Measurements from ENCODE around the gene PLOD3.

PLOD3 gene

DNA sequence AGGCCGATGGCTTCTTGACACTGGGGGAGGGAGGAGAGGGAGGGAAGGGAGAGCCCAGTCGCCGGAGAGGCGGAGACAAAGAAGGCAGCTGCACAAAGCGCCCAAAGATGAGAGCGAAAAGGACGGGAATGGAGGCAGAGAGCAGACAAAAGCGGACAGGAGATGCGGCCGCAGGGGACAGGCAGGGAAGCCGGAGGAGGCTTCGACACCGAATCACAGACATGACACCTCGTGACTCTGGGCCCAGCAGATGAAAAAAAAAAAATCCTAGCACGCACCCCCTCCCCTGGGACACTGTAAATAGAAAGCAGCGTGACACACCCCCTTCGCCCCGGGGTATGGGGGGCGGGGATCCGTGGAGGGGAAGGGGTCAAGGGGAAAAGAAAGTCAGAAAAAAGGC, 38.3 kb downstream of the PLOD3 start:
- DNase-seq: no peak

DNA sequence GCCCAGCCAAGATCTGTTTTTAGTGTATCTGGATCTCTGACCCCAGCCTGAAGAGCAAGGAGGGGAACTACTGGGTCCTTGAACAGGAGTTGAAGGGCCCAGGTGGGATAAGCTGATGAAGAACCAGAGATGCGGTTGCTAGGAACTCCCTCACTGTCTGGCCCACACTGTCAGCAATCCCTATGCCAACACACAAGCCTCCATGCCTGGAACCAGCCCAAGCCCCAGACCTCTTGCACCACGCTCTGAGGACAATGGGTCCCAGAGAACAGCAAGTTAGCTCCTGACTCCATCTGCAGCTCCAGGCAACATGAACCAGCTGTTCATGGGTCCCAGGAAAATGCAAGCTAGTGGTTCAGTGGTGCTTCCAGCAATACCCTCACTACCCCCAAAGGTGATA, 39.7 kb downstream of the PLOD3 start:
- DNase-seq: no peak

DNA sequence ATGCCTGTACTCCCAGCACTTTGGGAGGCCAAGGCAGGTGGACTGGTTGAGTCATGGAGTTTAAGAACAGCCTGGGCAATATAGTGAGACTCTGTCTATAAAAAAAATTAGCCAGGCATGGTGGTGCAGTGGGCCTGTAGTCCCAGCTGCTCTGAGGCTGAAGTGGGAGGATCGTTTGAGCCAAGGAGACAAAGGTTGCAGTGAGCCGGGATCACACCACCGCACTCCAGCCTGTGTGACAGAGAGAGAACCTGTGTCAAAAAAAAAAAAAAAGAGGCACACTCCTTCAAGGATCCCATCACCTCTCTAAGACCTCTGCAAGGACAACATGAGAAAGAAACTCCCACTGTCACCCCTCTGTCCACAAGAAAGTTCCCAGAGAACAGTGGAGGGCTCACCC, 41.7 kb downstream of the PLOD3 start:
- DNase-seq: no peak

DNA sequence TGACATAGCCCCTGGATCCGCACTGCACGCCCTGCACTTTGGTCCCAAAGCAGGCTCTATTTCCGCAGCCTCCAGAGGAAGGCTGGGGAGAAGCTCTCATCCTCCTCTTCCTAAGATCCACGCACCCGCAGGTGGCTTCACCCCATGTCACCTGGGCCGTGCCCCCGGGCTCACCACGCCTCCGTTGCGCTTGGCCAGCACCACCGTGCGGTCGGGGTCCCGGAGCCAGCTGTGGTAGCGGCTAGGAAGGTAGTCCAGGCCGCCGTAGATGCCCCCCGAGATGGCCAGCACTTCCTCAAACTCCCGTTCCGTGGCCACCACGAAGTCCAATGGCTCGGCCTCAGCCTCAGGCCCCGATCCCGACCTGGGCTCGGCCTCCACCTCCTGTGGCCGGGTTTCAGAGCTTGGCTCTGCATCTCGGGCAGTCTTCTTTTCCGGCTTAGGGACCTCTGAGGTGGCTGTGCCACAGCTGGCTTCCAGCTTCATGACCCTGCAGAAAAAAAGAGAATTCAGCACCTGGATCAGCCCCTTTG, 43.0 kb downstream of the PLOD3 start:
- no peak for DNase-seq

DNA sequence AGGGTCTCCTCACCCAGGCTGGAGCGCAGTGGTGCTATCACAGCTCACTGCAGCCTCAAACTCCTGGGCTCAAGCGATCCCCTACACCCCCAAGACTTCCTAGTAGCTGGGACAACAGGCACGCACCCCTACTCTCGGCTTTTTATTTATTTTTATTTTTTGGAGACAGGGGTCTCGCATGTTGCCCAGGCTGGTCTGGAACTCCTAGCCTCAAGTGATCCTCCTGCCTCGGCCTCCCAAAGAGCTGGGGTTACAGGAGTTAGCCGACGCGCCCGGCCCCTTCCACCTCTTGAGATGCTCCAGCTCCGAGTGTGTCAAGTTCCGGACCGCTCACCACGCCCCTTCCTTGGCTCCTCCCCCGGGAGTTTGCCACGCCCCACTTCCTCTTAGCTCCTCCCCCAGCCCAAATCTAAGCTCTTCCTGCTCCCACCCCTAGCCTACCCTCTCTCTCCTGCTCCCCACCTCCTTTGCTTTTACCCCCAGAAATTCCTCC, 43.6 kb downstream of the PLOD3 start:
- DNase-seq: peak; percentile 22

DNA sequence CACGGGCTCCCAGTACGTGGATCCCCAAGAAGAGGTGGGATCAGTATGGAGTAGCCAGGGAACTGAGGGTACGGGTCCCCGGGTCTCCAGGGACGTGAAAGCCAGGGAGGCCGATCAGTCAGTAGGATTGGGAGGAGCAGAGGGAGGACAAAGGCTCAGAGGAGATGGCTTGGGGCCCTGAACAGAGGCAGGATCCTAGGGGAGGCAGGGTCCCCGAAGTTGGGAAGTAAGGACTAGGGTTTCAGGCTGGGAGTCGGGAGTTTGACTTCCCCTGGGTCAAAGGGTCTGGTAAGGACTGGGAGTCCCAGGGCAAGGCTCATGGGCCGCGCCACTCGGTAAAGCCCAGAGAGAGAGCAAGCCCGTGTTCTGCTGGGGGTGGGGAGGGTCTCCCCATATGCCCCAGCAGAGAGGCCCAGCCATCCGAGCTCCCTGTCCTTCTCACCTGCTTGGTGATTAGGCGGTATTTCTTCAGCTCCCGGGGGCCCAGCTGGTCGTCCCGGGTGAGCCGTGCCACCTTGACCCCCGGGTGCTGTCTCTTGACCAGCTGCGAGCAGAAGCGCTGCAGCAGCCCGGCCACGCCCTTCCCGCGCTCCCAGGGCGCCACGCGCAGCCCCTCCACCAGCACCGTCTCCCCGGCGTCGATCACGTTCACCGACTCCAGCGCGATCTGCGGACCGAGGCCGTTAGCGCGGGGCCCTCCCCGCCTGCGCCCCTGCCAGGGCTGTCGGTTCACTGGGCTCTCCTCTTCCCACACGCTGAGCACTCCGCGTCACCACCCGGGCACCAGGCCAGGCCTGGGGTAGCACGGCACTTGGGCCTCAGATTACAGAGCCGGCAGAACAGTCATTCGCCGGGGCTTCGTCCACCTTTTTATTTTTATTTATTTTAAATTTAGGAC, 44.3 kb downstream of the PLOD3 start:
- DNase-seq: no peak

DNA sequence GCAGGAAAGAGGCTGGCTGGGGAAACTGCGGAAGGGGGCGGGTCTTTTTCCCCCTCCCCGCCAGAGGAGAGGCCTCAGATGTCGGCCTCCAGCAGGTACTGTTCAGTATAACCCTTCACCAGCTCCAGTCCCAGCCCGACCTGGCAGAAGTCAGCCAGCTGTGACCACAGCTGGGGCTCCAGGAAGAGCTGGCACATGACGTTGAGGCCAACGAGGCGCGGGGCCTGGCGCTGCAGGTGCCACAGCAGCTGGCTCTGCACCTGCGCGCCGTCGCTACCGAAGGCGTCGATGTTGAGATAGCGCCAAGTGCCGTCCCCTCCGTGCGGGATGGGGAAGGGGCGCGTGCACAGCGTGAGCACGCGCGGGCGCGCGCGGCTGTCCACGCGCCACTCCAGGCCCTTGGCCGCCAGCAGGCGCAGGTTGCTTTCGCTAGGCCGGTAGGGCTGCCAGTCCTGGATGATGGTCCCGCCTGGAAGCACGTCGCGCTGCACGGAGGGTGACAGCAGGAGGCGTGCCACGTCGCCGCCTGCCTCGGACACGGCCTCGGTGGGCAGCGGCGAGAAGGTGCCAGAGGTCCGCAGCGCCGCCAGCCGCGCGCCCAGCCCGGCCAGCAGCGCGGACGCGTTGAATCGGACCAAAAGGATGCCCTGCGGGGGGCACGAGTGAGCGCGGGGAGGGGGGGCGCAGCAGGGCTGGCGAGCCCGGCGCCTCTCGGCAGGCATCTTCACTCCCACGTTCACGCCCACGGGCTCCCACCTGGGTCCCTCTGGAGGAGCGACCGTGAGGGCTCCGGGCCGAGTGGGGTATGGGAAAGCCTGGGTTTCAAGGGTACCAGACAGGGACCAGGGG, 45.2 kb downstream of the PLOD3 start:
- no peak for DNase-seq

DNA sequence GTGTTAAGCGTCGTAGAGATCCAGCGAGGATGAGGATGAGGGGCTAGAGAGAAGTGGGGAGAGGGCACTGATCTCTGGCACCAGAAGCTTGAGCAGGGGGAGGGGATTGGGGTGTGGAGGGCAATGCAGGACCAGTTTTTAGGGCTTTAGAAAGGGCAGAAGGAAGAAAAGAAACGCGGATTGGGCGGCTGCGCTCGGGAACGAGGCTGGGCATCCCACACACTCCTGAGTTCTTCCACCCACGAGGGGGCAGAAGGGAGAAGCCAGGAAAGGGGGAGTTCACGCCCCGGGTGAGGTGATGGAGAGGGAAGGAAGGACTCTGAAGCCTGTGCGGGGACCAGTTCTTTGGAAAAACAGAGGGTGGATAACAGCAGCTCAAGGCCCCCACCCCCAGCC, 45.9 kb downstream of the PLOD3 start:
- no peak for DNase-seq

DNA sequence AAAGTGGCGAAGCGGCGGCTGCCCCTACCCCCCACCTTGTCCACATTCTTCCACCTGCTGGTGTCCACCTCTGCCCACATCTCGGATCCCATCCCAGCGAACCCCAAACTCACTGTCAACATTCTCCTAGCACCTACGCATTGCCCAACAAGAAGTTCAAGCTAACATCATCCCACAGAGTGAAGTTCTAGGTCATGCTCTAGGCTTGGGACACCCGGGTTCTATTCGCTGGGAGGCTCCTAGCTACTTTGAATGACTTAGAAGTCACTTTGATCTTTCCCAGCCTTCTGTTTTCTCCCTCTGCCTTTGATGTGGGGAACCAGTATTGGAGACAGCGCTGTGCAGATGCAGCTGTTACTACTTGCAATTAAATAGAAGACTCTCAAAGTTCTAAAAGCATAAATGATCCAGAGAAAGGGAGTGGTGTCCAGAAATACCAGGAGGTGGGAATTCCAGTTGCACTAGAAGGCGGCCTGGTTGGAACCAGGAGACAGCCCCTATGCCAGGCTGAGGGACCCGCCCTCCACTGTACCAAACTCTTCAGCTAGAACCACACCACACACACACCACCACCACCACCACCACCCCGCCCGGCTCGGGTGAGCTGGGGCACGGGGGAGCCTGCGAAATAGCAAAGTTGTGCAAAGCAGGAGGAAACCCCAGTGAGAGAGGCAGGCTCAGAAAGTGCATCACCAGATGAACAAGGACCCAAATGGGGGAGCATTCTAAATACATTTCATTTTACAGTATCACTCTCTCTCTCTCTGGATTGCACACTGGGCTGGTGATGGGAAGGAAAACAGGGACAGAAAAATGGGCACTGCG, 46.6 kb downstream of the PLOD3 start:
- DNase-seq: peak; percentile 7

DNA sequence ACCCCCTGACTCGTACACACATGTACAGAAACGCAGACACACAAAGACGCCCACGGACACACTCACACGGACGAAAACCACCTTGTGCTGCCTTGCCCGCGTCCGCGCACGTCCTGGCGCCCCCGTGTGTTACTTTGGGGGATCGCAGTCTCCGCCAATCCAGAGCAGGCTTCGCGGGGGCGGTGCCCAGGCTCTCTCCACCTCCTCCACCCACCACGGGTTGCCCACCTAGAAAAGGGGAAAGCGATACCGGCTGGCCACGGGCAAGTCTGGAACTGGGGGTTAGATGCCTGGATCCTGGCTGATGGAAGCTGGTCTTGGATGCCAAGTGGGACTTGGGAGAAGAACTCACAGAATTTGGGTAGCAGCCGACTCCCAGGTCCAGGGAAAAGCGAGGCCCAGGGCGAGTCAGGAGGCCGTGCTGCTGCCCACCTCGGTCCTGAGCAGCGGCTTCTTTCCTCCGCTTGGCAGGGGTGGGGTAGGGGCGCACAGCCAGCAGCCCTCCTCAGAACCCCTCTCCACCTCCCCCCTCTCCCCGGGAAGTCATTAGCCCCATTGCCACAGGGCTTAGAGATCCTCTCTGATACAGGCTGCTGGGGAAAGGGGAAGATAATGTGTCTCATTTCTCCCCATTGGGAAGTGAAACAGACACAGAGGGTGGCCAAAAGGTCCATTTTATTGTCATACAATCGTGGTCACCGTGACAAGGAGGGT, 47.4 kb downstream of the PLOD3 start:
- DNase-seq: peak; percentile 76

DNA sequence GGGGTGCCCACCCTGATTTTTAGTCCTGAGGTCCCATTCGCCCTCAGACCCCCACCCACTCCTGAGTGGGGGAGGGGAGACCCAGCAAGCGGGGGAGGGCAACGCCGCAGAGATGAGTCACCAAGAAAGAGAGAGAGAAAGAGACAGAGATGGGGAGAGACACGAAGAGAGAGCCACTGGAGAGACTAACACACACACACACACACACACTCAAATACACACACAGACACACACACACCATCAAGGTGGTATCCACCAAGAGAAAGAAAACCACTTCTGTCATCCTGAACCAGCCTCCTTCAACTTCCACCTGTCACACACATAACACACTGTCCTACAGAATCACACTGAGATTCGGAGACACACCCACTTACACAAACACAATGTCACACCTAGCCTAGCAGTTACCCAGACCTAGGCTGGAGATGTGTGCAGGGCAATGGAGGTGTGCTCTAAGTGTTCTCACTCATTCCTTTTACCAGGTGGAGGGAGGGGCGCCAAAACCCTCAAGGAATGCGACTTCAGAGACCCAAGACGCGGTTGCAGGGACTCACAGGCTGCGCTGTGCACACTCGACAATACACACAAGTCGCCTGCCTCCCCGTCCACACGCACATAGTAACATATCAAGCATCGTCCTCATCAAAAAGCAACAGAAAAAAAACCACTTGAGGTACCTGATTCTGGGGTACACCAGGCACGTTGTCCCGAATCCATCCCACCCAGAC, 48.1 kb downstream of the PLOD3 start:
- no peak for DNase-seq

DNA sequence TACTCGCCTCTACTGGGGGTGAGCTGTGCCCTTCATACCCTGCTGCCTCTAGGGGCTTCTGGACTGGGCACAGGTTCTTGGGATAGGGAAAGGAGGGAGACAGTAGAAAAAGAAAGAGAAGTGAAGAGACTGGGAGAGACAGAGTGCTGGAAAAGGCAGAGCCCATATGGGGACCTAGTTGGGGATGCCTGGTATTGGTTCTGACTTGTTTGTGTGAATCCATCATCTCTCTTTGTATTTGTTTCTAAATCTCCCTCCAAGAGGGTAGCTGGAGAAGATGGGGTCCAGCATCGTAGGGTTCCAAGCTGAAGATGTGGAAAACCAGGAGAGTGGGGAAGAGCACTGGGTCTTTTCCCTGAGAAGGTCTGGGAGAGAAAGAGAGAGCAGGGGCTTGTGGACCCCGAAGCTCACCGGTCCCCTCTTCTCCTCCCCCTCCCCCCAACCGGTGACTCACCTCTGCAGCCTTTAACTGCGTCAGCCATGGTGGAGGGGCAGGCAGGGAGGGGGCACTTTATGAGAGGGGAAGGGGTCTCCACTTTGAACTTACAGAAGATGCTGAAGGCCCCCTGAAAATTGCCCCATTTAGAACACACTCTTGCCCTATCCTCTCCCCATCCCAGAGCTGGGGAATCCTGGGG, 48.9 kb downstream of the PLOD3 start:
- no peak for DNase-seq

DNA sequence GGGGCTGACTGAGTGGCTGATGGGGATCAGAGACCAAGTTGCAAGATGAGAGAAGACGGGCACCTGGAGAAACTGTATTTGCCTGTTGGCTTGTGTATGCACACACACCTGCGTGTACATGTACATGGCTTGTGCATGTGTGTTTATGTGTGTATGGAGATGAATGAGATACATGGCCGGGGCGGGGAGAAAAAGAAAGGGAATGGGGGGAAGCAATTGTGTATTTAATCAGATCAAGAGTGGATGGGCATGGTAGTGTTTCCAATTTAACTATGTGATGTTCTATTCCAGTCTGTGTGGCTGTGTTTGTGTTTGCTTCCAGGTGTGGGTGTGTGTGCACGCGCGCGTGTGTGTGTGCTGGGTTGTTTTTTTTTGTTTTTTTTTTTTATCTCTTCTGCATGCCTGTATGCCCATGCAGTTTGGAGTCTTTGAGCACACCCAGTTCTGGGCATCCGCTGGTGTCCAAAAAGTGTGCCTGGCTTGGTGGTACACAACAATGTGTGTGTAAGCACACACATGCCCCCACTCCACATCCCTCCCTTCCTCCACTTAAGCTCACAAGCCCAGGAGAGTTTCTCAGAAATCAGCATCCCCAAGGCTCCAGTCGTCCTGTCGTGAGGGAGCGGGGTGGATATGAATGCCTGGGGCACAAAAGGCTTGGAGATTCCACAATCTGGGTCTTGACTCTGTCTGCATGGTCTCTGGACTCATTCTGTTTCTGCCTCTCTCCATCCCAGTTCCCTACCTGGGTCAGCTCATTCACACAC, 49.6 kb downstream of the PLOD3 start:
- DNase-seq: no peak

DNA sequence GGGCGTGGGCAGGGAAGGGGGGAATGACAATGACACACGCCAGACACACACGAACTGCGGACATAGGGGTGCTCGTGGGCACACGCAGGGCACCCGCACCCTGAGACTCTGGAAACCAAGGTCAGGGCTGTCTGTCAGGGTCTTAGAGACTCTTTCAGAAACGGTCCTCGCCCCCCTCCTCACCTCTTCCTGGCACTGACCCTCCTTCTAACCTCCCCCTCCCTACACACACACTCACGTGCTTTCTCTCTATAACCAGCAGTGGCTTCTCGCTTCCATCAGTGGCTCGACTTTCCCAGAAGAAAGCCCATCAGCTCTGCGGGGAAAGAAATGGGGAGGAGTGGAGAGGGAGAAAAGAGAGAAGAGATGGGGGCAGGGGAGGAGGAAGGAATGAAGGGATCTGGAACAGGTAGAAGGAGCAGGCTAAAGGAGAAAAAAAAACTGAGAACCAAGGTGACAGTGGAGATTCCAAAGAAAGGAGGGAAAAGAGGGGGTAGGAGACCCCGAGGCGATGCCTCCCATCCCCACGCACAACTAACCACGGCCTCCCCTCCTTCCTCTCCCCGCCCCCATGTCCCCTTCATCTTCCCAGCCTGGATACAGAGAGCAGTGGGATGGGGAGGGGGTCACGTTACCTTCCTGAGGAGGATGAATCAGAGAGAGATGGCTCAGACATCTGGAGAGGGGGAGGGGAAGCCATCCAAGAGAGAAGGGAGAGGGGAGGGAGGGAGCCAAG, 50.3 kb downstream of the PLOD3 start:
- no peak for DNase-seq

DNA sequence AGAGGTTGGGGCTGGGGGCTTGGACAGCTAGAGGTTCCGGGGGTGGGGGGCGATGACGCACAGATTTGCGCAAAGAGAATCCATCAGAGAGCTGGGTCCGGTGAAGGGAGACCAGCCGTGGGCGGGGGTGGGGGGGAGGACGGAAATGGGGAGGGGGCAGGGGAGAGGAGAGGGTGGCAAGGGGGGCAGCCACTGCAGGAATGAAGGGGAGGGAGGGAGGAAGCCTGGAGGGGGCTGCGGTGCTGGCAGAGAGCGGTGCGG, 50.8 kb downstream of the PLOD3 start:
- DNase-seq: no peak

DNA sequence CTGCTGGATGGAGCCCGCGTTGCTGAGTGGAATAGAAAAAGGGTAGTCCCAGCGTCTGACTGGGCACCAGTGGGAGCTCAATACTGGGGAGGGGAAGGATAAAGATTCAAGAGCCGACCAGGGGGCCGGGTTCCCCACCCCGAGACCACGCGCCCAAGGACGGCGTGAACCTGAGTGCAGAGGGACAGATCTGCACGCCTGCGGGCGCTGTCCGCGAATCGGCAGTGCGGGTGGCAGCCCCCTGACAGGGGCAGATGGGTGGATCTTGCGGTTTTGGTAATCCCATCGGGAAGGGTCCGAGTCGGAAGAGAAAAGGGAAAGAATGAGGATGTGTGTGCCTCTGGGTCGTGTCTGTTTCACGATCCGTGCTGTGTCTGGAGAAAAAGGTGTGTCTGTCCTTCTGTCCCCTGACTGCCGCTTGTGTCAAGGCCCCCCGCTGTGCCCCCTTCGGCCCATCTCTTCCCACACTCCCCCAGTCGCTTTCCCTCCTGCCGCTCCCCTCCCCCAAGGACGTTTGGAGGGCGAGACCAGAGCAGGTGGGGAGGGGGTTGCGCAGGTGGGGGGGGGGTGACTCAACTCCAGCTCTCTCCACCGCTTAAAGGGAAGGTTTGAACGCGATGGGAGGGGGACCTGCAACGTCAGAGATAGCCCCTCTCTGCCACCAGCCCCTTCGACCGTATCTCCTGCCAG, 51.3 kb downstream of the PLOD3 start:
- DNase-seq: no peak

DNA sequence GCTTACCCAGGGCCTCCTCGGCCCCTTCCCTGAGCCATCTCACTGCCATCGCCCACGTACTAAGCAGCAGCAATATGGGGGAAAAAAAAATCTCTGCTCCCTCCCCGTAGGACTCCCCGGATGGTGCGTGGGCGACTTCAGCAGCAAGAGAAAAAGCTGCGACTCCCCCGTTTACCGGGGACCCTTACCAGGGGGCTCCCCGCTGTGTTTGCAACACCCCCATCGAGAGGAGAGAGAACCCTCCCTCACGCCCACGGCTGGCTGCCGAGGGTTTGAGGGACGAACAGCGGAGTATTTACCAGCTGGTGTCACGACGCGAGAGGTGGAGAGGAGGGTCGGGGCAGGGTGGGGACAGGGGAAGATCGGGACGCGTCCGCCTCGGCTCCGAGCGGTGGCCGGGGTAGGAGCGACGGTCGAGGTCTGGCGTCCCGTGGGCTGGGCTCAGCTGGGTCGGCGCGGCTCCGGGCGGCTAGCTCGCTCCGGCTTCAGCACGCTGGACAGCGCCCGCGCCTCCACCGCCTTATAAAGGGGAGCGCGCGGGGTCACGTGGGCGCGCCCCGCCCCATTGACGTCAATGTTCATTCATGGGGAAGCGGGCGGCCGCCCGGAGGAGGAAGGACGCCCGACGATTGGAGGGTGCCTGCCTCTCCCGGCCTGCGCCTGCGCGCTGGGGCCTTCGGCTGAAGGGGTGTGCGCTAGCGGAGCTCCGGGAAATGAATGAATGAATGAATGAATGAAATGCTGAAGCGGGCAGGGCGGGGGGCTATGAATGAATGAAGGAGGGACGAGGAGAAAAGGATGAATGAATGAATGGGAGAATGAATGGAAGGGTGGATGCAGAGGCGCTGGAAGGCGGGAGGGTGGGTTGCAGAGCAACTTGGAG, 52.1 kb downstream of the PLOD3 start, which contains the start of gene VGF:
VGF (minus strand) TSS at position 495 of the 883 bp plus-strand sequence. CDS start 726 bp downstream, outside the sequence.
- DNase-seq: peak; percentile 85

Measured in stimulated activated naive CD4-positive, alpha-beta T cell treated with Interleukin-2 at 50 U/mL for 16 hours (primary cell).